ENCODE measurements around the gene BCR.

DNA sequence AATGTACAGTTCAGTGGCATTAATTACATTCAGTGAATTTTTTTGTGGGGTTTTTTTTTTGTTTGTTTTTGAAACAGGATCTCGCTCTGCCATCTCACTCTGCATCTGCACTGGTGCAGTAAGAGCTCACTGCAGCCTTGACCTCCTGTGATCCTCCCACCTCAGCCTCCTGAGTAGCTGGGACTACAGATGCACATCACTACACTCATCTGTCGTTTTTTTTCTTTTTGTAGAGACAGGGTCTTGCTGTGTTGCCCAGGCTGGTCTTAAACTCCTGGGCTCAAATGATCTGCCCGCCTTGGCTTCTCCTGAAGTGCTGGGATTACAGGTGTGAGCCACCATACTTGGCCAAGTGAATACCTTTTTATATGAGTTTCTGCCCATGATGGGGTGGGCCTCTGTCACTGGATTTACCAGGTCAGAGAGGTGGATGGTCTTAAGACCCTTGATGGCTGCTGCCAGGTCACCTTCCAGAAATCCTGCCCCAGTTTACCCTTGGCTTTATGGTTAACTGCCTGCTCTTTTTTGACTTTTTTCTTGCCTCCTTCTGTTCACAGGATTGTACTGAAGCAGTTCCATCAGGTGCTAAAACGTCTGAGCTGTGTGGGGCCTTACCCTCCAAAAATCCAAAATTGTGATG lies 22.6 kb downstream of the BCR start:
- TF ChIP-seq, protein P1, sequence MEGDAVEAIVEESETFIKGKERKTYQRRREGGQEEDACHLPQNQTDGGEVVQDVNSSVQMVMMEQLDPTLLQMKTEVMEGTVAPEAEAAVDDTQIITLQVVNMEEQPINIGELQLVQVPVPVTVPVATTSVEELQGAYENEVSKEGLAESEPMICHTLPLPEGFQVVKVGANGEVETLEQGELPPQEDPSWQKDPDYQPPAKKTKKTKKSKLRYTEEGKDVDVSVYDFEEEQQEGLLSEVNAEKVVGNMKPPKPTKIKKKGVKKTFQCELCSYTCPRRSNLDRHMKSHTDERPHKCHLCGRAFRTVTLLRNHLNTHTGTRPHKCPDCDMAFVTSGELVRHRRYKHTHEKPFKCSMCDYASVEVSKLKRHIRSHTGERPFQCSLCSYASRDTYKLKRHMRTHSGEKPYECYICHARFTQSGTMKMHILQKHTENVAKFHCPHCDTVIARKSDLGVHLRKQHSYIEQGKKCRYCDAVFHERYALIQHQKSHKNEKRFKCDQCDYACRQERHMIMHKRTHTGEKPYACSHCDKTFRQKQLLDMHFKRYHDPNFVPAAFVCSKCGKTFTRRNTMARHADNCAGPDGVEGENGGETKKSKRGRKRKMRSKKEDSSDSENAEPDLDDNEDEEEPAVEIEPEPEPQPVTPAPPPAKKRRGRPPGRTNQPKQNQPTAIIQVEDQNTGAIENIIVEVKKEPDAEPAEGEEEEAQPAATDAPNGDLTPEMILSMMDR (IDR thresholded peaks at IDR 0.05), result no peak
- TF ChIP-seq POLR2A (IDR thresholded peaks at IDR 0.05), result no peak
